HPDE6-E6E7 (cell line): ENCODE data around the gene ANKRD52.
A peak's percentile ranks its signal among the peaks of the same experiment; 100 is the strongest.
"Not testable (repeated sequence)": the region's sequence is repeated elsewhere in the genome, so short reads cannot be mapped to it uniquely, and the experiment has no call there.

Source experiments
- DNase-seq: peaks from one replicate; pipeline ENCODE4 v3.0.0; 2011; ENCODE audit warnings: missing footprints; ENCODE audit errors: extremely low spot score

Gene ANKRD52

GRCh38 chr12:56272468-56272867 is 14.3 kb upstream of the ANKRD52 start:
- DNase-seq = not testable (repeated sequence)

- DNase-seq = peak; percentile 38
Observed at GRCh38 chr12:56271031-56271430, 12.8 kb upstream of the ANKRD52 start.

GRCh38 chr12:56267443-56268071 is 9.4 kb upstream of the ANKRD52 start:
- DNase-seq = no peak

GRCh38 chr12:56266693-56267442 is 8.7 kb upstream of the ANKRD52 start, which contains the start of gene COQ10A:
COQ10A (plus strand) TSS chr12:56266942; CDS start chr12:56267119, 177 bp downstream.
- peak; percentile 89 for DNase-seq

- not testable (repeated sequence) for DNase-seq
Observed at GRCh38 chr12:56266068-56266692, 8.0 kb upstream of the ANKRD52 start.

- DNase-seq = not testable (repeated sequence)
Observed at GRCh38 chr12:56262955-56263354, 4.8 kb upstream of the ANKRD52 start.

- DNase-seq = peak; percentile 60
Observed at GRCh38 chr12:56261503-56262232, 3.5 kb upstream of the ANKRD52 start.

- DNase-seq = no peak
Observed at GRCh38 chr12:56260921-56261320, 2.7 kb upstream of the ANKRD52 start.

- DNase-seq = no peak
Observed at GRCh38 chr12:56260380-56260779, 2.2 kb upstream of the ANKRD52 start.

- no peak for DNase-seq
Observed at GRCh38 chr12:56258820-56259183, 618 bp upstream of the ANKRD52 start.

GRCh38 chr12:56257491-56258067 is 605 bp downstream of the ANKRD52 start:
- peak; percentile 55 for DNase-seq

GRCh38 chr12:56257071-56257470 is 1.1 kb downstream of the ANKRD52 start:
- no peak for DNase-seq

- DNase-seq = no peak
Observed at GRCh38 chr12:56256326-56256960, 1.7 kb downstream of the ANKRD52 start.

GRCh38 chr12:56255671-56256070 is 2.5 kb downstream of the ANKRD52 start:
- no peak for DNase-seq

GRCh38 chr12:56253091-56253490 is 5.1 kb downstream of the ANKRD52 start:
- DNase-seq = no peak

- DNase-seq = no peak
Observed at GRCh38 chr12:56252649-56253048, 5.5 kb downstream of the ANKRD52 start.

GRCh38 chr12:56248711-56249110 is 9.5 kb downstream of the ANKRD52 start:
- DNase-seq = no peak

GRCh38 chr12:56247923-56248322 is 10.3 kb downstream of the ANKRD52 start:
- no peak for DNase-seq

- no peak for DNase-seq
Observed at GRCh38 chr12:56244494-56244893, 13.7 kb downstream of the ANKRD52 start.

- no peak for DNase-seq
Observed at GRCh38 chr12:56243731-56244181, 14.4 kb downstream of the ANKRD52 start.

- no peak for DNase-seq
Observed at GRCh38 chr12:56242986-56243385, 15.2 kb downstream of the ANKRD52 start.
